GM10266 (cell line): ENCODE measurements around the gene SERPINA9.

ENCODE experiments used
- DNase-seq: peaks from one replicate; pipeline ENCODE4 v3.0.0; 2012; ENCODE audit errors: extremely low spot score
- TF ChIP-seq, protein P1 (sequence below): IDR thresholded peaks from 2 replicates; pipeline ENCODE4 v1.5.1; 2012; ENCODE audit warnings: mild to moderate bottlenecking, low read depth; ENCODE audit not compliant: control insufficient read depth, insufficient read depth; ENCODE audit errors: missing control alignments

Gene SERPINA9

GRCh38 chr14:94480809-94481208 lies 4.8 kb upstream of the SERPINA9 start:
- TF ChIP-seq, protein P1, sequence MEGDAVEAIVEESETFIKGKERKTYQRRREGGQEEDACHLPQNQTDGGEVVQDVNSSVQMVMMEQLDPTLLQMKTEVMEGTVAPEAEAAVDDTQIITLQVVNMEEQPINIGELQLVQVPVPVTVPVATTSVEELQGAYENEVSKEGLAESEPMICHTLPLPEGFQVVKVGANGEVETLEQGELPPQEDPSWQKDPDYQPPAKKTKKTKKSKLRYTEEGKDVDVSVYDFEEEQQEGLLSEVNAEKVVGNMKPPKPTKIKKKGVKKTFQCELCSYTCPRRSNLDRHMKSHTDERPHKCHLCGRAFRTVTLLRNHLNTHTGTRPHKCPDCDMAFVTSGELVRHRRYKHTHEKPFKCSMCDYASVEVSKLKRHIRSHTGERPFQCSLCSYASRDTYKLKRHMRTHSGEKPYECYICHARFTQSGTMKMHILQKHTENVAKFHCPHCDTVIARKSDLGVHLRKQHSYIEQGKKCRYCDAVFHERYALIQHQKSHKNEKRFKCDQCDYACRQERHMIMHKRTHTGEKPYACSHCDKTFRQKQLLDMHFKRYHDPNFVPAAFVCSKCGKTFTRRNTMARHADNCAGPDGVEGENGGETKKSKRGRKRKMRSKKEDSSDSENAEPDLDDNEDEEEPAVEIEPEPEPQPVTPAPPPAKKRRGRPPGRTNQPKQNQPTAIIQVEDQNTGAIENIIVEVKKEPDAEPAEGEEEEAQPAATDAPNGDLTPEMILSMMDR = no peak
- no peak for DNase-seq

- TF ChIP-seq, protein P1 = no peak
- DNase-seq = no peak
Measured at GRCh38 chr14:94478420-94478819, 2.4 kb upstream of the SERPINA9 start.

- no peak for DNase-seq
- TF ChIP-seq, protein P1 = no peak
Measured at GRCh38 chr14:94474581-94475031, 1.4 kb downstream of the SERPINA9 start.

- TF ChIP-seq, protein P1 = no peak
Measured at GRCh38 chr14:94473666-94474410, 2.2 kb downstream of the SERPINA9 start.

GRCh38 chr14:94472842-94473241 lies 3.2 kb downstream of the SERPINA9 start:
- TF ChIP-seq, protein P1 = no peak
- DNase-seq = no peak

More at GRCh38 chr14:94473666-94474410, 2.2 kb downstream of the SERPINA9 start:
- DNase-seq = no peak

GRCh38 chr14:94471045-94471444 lies 5.0 kb downstream of the SERPINA9 start:
- TF ChIP-seq, protein P1 = no peak
- no peak for DNase-seq

DNA sequence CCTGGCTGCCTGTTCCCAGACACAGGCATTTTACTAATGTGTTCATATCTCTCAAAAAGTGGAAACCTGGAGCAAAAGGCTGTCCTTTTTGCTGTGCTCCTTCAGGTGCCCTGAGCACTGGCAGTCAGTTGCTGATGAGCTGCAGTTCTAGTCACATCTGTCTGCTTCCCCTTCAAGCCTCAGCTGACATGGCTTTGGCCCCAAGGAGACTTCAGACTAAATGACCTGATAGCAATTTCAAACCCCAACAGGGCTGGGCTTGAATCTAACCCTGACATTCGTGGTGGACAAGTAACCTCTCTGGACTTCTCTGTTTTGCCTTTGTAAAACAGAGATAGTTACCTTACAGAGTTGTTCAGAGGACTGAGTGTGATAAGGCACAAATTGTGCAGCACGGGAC lies 5.7 kb downstream of the SERPINA9 start:
- no peak for DNase-seq
- TF ChIP-seq, protein P1 = no peak
